Thoracic aorta (tissue), 2 donors: Measurements from ENCODE around the gene HSPA6. TPM values are rescaled to one million over a fixed set of nuclear protein-coding genes. Genes with fewer than 3 reads are reported as not detected.

Experiments
- ATAC-seq: fragments of 150-250 bp; one replicate; pipeline ENCODE4 v1.8.0; 2017; ENCODE audit warnings: low read depth; ENCODE audit not compliant: insufficient number of reproducible peaks, low FRiP score
- DNase-seq: peaks from one replicate; pipeline ENCODE4 v3.0.0-alpha.2; 2020; ENCODE audit warnings: low spot score
- H3K27ac ChIP-seq, 2 donors: fragments of 200-600 bp; sonication (generic); 1 replicate in 1 of 2; 2 replicates in 1 of 2; pipeline ENCODE4 v1.5.1; 2016; ENCODE audit warnings: mild to moderate bottlenecking in 2 of 2, moderate library complexity in 2 of 2
- H3K27me3 ChIP-seq: fragments of 200-600 bp; sonication (generic); replicated peaks from 2 replicates; pipeline ENCODE4 v1.6.0; 2016; ENCODE audit warnings: mild to moderate bottlenecking; ENCODE audit not compliant: insufficient read depth
- H3K36me3 ChIP-seq: fragments of 200-600 bp; sonication (generic); one replicate; pipeline ENCODE4 v1.5.1; 2016
- H3K4me1 ChIP-seq, 2 donors: fragments of 200-600 bp; sonication (generic); 1 replicate in 1 of 2; 2 replicates in 1 of 2; pipeline versions ENCODE4 v1.5.1 to v1.6.0; 2016; ENCODE audit warnings: low read depth in 2 of 2, mild to moderate bottlenecking in 1 of 2; ENCODE audit not compliant: control insufficient read depth in 1 of 2
- H3K4me3 ChIP-seq: fragments of 200-600 bp; sonication (generic); 2 replicates; pipeline ENCODE4 v1.5.1; 2016; ENCODE audit warnings: mild to moderate bottlenecking
- H3K9me3 ChIP-seq: fragments of 200-600 bp; sonication (generic); 2 replicates; pipeline ENCODE4 v1.5.1; 2016
- CTCF ChIP-seq: fragments of 200-600 bp; sonication (generic); IDR thresholded peaks from one replicate; pipeline ENCODE4 v1.5.1; 2019; ENCODE audit warnings: antibody characterized with exemption
- total RNA-seq, 2 donors: library from RNA; depleted of rRNA; stranded (reverse); fragments of >200 nt; gene quantifications; one replicate each; pipeline versions ENCODE4 v1.1.0 to v1.2.3, GENCODE V29; 2016

HSPA6 gene
- total RNA-seq, 2 donors from 2014 or later, result 7.7 to 11.9 TPM

GRCh38 chr1:161499099-161500039 lies 25.0 kb upstream of the HSPA6 start:
- Histone ChIP-seq H3K4me3 (no peak overlapping the region), H3K4me1 (no peaks in the 10 kb centered on the region), H3K27me3 (no peaks in the 10 kb centered on the region), H3K36me3 (no peaks in the 10 kb centered on the region), H3K27ac (peak overlapping the region in 1 of 2 donors; percentile 7), H3K9me3 (no peaks in the 10 kb centered on the region)
- no peak for DNase-seq
- TF ChIP-seq CTCF, result no peak
- no peak for ATAC-seq

DNA sequence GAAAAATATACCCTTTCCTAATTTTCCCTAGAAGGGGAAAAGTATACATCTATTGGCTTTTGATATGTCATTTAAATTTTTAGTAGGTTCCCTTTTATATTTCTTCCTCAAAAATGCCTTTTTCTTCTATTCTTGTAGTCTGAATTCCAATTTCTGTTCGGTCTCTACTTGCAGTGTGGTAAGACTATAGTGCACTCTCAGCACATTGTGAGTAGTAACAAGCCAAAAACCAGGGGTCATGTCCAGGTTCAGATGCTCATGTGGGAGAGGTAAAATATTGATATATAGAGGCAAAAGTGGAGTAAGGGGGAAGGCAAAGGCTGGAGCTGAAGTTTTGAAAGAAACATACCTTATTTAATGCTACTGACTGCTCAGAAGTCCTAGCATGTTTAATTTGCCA lies 23.1 kb upstream of the HSPA6 start:
- Histone ChIP-seq H3K27me3 (peaks cover 7% of the 10 kb centered on the region), H3K27ac (no peak overlapping the region), H3K4me3 (no peak overlapping the region), H3K36me3 (no peaks in the 10 kb centered on the region), H3K4me1 (no peaks in the 10 kb centered on the region), H3K9me3 (no peaks in the 10 kb centered on the region)
- DNase-seq (no peak), ATAC-seq (no peak)
- TF ChIP-seq CTCF, result no peak

DNA sequence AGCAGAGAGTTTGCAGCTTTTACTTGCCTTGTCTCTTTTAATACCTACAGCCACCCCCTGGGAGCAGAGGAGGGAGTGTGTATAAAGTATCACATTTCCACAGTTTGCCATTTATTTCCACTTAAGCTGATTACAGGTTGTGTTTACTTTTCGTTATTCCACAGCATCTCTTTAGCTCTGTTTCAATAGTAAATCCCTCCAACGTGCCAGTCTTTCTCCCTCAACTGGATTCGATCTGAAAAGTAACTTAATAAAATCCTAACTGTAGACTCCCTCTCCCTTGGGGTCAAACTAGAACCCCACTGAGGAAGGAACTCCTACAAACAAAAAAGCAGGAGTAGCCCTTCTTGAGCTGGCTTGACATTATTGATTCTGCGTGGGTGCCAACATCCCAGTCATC lies 22.2 kb upstream of the HSPA6 start:
- H3K9me3 ChIP-seq, result no peaks in the 10 kb centered on the region
- DNase-seq, result no peak
- TF ChIP-seq CTCF, result no peak
- no peak for ATAC-seq
- H3K27me3 ChIP-seq, result peaks cover 7% of the 10 kb centered on the region
- H3K4me1 ChIP-seq, result no peaks in the 10 kb centered on the region
- H3K27ac ChIP-seq, result no peak overlapping the region
- no peaks in the 10 kb centered on the region for H3K36me3 ChIP-seq
- H3K4me3 ChIP-seq, result no peak overlapping the region

DNA sequence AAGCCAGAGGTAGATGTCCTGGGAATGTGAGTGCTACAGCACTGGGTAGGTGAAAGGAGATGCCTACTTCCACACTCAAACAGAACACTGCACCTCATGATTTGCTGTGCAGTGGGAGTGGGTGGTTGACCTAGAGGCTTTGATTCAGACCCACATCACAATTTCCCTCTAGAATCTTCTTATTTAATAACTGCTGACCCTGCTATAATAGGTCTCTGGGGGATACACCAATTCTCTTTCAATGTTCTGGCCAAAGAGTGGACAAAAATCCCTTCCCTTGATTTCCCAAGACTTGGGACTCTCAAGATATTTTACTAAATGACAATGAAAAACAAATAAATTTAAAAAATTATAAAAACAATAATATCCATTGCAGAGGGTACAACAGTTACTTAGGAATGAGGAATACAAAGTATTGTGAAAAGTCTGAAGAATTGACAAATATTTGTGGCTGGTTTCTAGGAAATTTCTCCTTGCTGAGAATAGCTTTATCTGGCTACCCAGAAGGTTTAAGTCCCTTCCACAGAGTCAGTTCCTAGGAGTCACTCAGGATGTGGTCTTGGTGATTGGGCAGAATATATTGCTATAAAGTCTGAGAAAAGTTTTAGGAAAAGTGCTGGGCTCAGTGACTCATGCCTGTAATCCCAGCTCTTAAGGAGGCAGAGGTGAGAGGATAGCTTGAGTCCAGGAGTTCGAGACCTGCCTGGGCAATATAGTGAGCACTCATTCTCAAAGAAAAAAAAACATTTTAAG lies 21.5 kb upstream of the HSPA6 start:
- no peaks in the 10 kb centered on the region for H3K9me3 ChIP-seq
- ATAC-seq, result no peak
- DNase-seq, result no peak
- no peak for TF ChIP-seq CTCF
- H3K36me3 ChIP-seq, result no peaks in the 10 kb centered on the region
- peaks cover 7% of the 10 kb centered on the region for H3K27me3 ChIP-seq
- H3K27ac ChIP-seq, result no peak overlapping the region
- no peak overlapping the region for H3K4me3 ChIP-seq
- no peaks in the 10 kb centered on the region for H3K4me1 ChIP-seq

- no peaks in the 10 kb centered on the region for H3K36me3 ChIP-seq
- H3K9me3 ChIP-seq, result no peaks in the 10 kb centered on the region
- ATAC-seq, result no peak
- TF ChIP-seq CTCF, result no peak
- H3K4me3 ChIP-seq, result no peak overlapping the region
- no peaks in the 10 kb centered on the region for H3K4me1 ChIP-seq
- no peak overlapping the region for H3K27ac ChIP-seq
- DNase-seq, result no peak
- H3K27me3 ChIP-seq, result peaks cover 7% of the 10 kb centered on the region
These were observed 21.0 kb upstream of the HSPA6 start for GRCh38 chr1:161503394-161503748.
